Measurements from ENCODE around the gene CD226.

DNA sequence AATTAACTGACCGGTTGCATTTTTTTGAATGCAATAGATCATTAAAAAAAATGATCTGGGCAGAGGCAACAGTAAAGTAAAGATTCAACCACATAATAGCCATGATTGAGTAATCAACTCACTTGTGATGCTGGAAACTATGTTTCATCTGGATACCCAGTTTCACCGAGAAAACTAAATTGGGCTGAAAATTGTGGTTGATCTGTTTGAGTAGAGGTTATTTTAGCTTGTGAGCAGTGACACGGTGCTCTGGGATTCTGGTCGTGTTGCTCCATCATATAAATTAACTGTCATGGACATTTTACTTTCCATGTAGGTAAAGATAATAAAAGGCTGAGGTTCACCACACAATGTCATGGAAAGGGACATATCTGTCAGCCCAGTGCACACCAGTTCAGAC lies 58.7 kb downstream of the CD226 start:
- TF ChIP-seq, protein P1, sequence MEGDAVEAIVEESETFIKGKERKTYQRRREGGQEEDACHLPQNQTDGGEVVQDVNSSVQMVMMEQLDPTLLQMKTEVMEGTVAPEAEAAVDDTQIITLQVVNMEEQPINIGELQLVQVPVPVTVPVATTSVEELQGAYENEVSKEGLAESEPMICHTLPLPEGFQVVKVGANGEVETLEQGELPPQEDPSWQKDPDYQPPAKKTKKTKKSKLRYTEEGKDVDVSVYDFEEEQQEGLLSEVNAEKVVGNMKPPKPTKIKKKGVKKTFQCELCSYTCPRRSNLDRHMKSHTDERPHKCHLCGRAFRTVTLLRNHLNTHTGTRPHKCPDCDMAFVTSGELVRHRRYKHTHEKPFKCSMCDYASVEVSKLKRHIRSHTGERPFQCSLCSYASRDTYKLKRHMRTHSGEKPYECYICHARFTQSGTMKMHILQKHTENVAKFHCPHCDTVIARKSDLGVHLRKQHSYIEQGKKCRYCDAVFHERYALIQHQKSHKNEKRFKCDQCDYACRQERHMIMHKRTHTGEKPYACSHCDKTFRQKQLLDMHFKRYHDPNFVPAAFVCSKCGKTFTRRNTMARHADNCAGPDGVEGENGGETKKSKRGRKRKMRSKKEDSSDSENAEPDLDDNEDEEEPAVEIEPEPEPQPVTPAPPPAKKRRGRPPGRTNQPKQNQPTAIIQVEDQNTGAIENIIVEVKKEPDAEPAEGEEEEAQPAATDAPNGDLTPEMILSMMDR (IDR thresholded peaks at IDR 0.05) = no peak
- TF ChIP-seq POLR2A (IDR thresholded peaks at IDR 0.05) = no peak
